ENCODE results near the gene LRP1B.

The LRP1B gene

GRCh38 chr2:140183056-140183765 is 1947.6 kb downstream of the LRP1B start:
- no peak for TF ChIP-seq CTCF (conservative IDR thresholded peaks at IDR 0.05)
- no peak overlapping the region for H3K27ac ChIP-seq
